GM21717 (cell line): Measurements from ENCODE around the gene TAX1BP1.
A peak's percentile ranks its signal among the peaks of the same experiment; 100 is the strongest.
"Not testable (repeated sequence)": the region's sequence is repeated elsewhere in the genome, so short reads cannot be mapped to it uniquely, and the experiment has no call there.

Experiments used
- ATAC-seq: cut with Tn5 transposase; IDR thresholded peaks from one replicate; pipeline ENCODE4 v1.9.1; 2021; ENCODE audit warnings: mild to moderate bottlenecking, moderate library complexity; ENCODE audit not compliant: unreplicated experiment

TAX1BP1 gene

GRCh38 chr7:27737616-27738015 is 2.3 kb upstream of the TAX1BP1 start:
- no peak for ATAC-seq

DNA sequence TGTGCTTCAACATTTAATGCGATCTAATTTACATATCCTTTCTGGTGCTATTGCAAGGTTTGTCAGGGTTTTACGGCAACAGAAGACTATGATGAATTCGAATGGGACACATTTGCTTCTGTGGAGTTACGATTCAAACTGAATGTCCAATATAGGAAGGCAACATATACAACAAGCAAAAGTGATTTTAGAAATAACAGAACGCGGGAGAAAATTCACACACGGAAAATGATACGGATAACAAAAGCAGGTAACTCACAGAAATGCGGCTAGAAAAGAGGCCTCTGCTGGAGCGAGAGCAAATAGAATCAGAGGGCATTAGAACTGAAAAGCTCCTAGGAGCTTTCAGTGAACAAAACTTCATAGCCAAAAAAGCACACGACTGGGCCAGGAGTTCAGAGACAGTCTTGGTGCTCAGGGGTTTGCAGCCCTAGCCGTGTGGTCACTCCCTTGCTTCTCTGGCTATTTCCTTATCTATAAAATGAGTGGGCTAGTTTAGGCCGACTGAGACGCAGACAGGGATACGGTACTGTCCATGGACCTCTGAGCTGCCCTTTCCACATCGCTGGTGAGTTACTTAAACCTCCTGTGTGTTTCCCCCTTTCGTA is 557 bp upstream of the TAX1BP1 start:
- ATAC-seq, result peak; percentile 26

- peak; percentile 79 for ATAC-seq
Observed at GRCh38 chr7:27740449-27741086, 606 bp downstream of the TAX1BP1 start.

GRCh38 chr7:27742091-27742710 is 2.2 kb downstream of the TAX1BP1 start:
- not testable (repeated sequence) for ATAC-seq

GRCh38 chr7:27745064-27745583 is 5.2 kb downstream of the TAX1BP1 start:
- no peak for ATAC-seq

GRCh38 chr7:27746486-27746885 is 6.5 kb downstream of the TAX1BP1 start:
- ATAC-seq, result no peak

DNA sequence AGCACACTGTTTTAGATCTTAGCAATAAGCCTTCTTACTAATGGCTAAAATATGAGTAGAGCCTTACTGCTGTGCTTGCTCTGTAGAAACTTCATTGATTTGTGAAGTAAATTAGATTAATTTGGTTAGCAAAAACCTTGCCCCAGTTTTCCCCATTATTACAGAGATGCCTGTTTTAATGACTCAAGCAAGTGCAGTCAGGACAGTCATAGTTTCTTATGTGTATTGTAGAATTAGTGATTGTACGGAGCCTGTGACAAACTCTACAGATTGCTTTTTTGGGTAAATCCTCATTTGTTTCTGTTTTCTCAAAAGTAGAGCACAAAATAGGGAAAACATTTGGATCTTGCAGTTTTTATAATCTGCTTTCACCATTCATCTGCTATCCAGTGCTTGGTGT is 7.0 kb downstream of the TAX1BP1 start:
- ATAC-seq, result no peak

DNA sequence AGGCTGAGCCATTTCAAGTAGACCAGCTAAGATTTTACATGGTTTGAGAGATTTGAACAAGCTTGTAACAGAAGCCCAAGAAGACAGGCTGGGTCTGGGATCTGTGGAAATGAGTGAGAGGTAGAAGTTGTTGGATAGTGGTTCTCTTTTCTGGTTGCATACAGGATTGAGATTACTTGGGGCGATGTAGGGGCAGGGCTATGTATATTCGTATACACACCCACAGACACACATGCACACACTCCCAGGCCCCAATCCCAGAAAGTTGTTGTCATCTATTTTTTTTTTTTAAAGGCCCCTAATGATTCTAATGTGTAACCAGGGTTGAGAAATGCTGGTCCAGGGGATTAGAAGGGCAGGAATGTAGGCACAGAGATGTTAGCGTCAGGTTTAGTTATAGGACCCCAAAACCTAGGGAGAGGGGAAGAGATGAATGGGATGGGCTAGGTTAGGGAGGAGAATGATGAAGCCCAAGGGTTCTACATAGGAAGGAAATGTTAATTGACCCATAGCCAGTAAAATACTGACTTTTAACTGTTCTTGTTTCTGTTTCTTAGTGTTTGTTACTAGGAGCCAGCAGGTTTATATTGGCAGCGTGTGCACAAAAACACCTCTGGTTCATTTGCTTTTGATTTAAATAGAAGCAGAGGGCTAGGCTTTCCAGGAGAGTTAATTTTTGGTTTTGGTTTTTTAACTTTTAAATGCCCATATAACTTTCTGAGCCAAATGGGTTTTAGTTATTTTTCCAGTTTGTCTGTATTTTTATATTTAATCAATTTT is 7.8 kb downstream of the TAX1BP1 start:
- no peak for ATAC-seq

DNA sequence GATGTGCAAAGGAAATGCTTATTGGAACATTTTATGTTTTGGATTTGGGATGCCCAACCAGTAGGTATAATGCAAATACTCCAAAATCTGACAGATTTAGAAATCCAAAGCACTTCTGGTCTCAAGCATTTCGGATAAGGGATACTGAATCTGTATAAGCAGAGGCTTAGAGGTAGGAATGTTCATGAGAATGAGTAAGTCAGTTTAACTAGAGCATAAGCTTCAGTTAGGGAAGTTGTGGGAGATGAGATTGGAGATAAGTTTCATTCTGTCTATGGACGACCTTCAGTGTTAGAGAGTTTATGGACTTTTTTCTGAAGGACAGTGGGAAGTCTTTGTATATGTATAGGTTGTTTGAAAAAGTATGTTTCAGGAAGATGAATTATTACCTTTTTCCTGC is 10.4 kb downstream of the TAX1BP1 start:
- no peak for ATAC-seq

- ATAC-seq, result no peak
Observed at GRCh38 chr7:27751888-27752660, 12.1 kb downstream of the TAX1BP1 start.

- no peak for ATAC-seq
Observed at GRCh38 chr7:27753863-27754262, 13.9 kb downstream of the TAX1BP1 start.

DNA sequence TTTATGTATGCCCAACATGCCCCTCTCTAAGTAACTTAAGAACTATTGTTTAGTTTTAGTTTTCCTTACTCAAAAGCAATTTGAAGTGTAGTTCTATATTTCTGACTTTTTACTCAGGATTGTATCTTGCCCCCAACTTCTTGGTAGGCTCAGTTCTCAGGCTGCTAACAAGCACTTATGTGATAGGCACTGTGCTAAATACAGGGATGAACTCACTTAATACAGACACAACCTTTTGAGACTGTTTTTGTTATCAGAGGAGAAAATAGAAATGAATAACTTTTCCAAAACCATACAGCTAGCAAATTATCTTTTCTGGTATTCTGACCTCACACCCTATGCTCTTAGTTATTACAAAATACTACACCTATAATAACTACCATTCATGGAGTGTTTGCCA is 16.3 kb downstream of the TAX1BP1 start:
- no peak for ATAC-seq

GRCh38 chr7:27759491-27759890 is 19.5 kb downstream of the TAX1BP1 start:
- ATAC-seq, result no peak

DNA sequence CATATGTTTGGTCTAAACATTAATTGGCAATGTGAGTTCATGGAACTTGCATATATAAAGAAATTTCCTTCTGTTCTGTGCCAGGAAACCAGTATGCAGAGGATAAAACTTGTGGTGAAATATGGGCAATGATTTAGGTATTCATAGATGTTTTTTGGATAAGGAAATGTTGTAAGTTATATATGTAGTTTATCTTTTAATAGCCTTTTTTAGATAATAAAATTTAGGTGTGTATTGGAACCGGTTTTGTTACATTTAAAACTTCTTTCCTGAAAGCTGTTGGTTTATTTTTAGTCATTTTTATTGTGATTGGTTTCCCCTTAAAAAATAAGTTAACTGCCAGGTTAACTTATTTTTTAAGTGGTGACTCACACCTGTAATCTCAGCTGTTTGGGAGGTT is 22.1 kb downstream of the TAX1BP1 start:
- no peak for ATAC-seq

DNA sequence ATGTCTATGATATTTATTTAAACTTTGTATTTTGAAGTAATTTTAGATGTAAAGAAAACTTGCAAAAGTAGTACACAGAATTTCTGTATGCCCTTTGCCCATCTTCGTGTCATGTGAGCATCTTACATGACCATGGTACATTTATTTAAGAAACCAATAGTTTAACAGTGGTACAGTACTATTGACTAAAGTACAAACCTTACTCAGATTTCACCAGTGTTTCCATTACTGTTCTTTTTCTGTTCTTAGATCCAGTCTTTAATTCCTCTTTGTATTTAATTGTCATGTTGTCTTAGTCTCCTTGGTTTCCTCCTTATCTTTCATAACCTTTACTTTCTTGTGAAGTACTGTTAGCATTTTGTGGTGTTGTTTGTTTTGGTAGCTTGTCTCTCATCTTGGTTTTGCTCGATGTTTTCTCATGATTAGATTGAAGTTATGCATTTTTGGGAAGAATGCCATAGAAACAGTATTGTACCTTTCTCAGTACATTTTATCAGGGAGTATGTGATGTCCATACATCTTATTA is 24.1 kb downstream of the TAX1BP1 start:
- ATAC-seq, result no peak

DNA sequence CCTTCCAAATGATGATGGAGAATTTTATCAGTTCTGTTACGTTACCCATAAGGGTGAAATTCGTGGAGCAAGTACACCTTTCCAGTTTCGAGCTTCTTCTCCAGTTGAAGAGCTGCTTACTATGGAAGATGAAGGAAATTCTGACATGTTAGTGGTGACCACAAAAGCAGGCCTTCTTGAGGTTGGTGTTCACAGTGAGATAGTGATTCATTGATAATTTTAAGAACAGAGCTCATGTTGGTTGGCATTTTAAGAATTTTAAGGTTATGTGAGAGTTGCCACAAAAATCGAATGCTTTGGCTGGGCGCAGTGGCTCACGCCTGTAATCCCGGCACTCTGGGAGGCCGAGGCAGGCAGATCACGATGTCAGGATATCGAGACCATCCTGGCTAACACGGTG is 25.9 kb downstream of the TAX1BP1 start:
- no peak for ATAC-seq

- ATAC-seq, result no peak
Observed at GRCh38 chr7:27767374-27767773, 27.4 kb downstream of the TAX1BP1 start.

DNA sequence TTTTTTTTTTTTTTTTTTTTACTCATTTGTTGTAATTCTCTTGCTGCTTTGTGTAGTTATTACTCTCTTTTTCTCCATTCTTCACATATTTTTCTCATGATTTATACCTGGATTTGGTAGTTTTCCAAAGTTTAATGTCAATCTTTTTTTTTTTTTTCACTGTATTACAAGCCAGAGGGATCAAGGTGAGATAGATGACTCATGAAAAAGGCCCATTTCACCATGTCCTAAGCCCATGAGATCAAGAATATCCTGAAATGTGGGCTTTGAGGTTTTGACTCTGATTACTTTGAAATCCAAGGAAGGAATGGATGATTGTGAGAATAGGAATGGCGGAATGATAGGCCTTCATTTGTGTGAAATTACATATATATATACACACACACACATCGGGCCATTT is 31.1 kb downstream of the TAX1BP1 start:
- ATAC-seq, result no peak

DNA sequence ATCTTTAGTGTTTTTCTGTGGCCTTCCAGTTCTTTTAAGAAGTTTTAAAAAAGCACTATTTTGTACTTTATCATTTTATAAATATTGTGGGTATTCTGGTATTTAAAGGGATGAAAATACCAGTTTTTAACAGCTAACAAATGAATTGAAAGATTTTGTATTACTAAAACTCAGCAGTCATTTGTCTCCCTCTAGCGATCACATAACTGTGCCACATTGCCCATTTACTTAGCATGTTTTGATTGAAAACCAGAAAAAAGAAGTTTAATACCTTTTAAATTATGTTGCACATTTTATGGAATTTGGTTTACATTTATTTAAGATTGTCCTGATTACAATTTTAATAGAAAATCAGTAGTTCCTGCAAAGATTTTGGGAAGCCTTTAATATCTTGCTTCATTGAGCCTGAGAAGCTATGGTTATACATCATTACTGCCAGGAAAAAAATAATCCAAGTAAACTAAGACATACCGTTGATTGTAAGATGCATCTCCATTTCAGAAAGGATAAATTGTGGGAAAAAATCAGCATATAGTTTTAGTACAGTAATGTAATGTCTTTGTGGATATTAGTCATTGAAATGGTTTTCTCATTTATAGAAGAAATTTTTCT is 34.9 kb downstream of the TAX1BP1 start:
- ATAC-seq, result no peak

DNA sequence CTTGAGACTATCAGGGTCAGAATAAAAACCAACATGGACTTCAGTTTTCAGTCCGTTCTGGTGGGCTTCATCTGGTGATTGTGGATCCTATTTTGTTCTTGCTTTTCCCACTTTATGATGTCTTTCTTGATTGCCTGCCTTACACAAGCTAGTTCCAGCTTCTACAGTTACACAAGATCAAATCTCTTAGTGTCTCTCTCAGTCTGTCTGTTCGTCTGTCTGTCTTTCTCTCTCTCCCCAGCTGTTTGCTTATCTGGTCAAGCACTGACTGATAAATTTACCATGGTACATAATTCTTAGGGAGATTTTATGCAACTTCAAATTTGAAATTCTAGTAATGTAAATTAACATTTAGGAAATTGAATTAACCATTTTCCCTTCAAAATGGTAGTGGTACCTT is 35.8 kb downstream of the TAX1BP1 start:
- ATAC-seq, result no peak
